Transverse colon (tissue), 4 donors: ENCODE data around the gene CYFIP1. TPM values are rescaled to one million over a fixed set of nuclear protein-coding genes. Genes with fewer than 3 reads are reported as not detected.

Source experiments
- DNase-seq: peaks from one replicate; pipeline ENCODE4 v3.0.0-alpha.2; 2019
- H3K27ac ChIP-seq, 4 donors: fragments of 200-600 bp; sonication (generic); 2 replicates each; pipeline ENCODE4 v1.5.1; 2016 to 2018; ENCODE audit warnings: inconsistent platforms in 4 of 4
- H3K27me3 ChIP-seq: fragments of 200-600 bp; sonication (generic); 2 replicates; pipeline ENCODE4 v1.5.1; 2017; ENCODE audit warnings: inconsistent platforms
- H3K36me3 ChIP-seq, 4 donors: fragments of 200-600 bp; sonication (generic); 2 replicates each; pipeline ENCODE4 v1.5.1; 2017 to 2019; ENCODE audit warnings: inconsistent platforms in 4 of 4
- H3K4me1 ChIP-seq, 4 donors: fragments of 200-600 bp; sonication (generic); 2 replicates each; pipeline ENCODE4 v1.5.1; 2017 to 2020; ENCODE audit warnings: inconsistent platforms in 4 of 4
- H3K4me3 ChIP-seq, 4 donors: fragments of 200-600 bp; sonication (generic); 1 replicate in 1 of 4; 2 replicates in 3 of 4; pipeline versions ENCODE4 v1.5.1 to v1.6.1; 2017 to 2019; ENCODE audit warnings: inconsistent platforms in 4 of 4
- H3K9me3 ChIP-seq, 2 donors: fragments of 200-600 bp; sonication (generic); 2 replicates each; pipeline ENCODE4 v1.5.1; 2017 to 2019; ENCODE audit warnings: inconsistent platforms in 2 of 2
- EP300 ChIP-seq: sonication (generic); formaldehyde crosslinking; IDR thresholded peaks from one replicate; pipeline ENCODE4 v1.6.1; 2017; ENCODE audit warnings: antibody characterized with exemption, low read depth
- POLR2A ChIP-seq: fragments of 450-650 bp; IDR thresholded peaks from one replicate; pipeline ENCODE4 v1.6.1; 2016; ENCODE audit warnings: antibody characterized with exemption, mild to moderate bottlenecking, moderate library complexity
- POLR2AphosphoS5 ChIP-seq, 3 donors: sonication (generic); formaldehyde crosslinking; IDR thresholded peaks; one replicate each; pipeline ENCODE4 v1.6.1; 2016; ENCODE audit warnings: antibody characterized with exemption in 3 of 3
- WGBS, 2 donors: methylation state at CpG; one replicate each; pipeline ENCODE4 v1.1.5; 2018; ENCODE audit warnings: low coverage in 1 of 2; 5-methylcytosine and 5-hydroxymethylcytosine counted together
- in situ Hi-C, 4 donors: fragments of 200-750 bp; cut with MboI; loops; one replicate each; pipeline versions ENCODE4 v1.15.0 to v1.15.1; 2017; ENCODE audit warnings: low sequenced_read_pairs in 3 of 4, low pct_ligation_motif_present in 1 of 4, low pct_unique_long_range_greater_than_20kb in 1 of 4
- intact Hi-C: fragments of 100-400 bp; cut with DNase I; formaldehyde crosslinking; loops from one replicate; pipeline ENCODE4 v1.15.1; 2023; ENCODE audit warnings: low total_unique reads
- total RNA-seq, 4 donors: library from RNA; depleted of rRNA; stranded (reverse); fragments of >200 nt; gene quantifications; one replicate each; pipeline ENCODE4 v1.1.0, GENCODE V29; 2016
- TF ChIP-seq, protein P1 (sequence below), 5 experiments: fragments of 200-600 bp in 3 of 5; fragments of 450-650 bp in 2 of 5; sonication (generic) in 3 of 5; IDR thresholded peaks; 1 replicate in 2 of 5; 2 replicates in 3 of 5; pipeline ENCODE4 v1.5.1; 2016 to 2017; ENCODE audit warnings: antibody characterized with exemption in 5 of 5, inconsistent platforms in 3 of 5, mild to moderate bottlenecking in 2 of 5, moderate library complexity in 1 of 5

The CYFIP1 gene
- total RNA-seq, 4 donors from 2014 or later: 63.7 to 201 (median 171) TPM

DNA sequence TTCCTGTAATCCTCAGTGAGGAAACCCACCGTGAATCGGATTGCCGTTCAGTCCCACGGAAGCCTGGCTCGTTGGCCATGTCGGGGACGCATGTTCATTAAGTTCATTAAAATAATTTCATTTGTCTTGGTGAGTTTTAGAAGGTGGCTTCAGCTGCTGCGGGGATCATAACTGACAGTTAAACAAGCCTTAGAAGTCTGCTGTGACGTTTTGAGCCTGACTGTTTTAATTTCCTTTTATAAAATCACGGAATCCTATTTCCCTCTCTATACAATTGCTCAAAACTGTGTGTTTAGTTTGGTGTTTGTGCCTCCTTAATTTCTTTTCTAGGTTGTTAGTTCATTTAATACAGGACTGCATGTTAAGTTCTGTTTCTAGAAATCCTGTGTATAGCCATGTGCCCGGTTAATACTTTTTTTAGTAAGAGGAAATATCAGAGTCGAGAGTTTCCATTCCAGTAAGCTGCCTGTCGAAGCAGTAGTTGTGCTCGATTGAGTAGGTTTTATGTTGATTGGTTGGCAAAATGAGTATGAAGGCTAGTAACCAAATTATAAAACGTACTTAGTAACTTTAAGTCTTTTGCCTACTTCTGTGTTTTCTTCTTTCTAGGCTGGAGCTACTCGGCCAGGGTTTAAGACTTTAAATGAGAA, 141.0 kb downstream of the CYFIP1 start:
- no peaks in the 10 kb centered on the region for H3K9me3 ChIP-seq
- H3K27ac ChIP-seq: peak overlapping the region; percentile 93 to 98 (median 94)
- no peak for TF ChIP-seq EP300
- TF ChIP-seq, protein P1, sequence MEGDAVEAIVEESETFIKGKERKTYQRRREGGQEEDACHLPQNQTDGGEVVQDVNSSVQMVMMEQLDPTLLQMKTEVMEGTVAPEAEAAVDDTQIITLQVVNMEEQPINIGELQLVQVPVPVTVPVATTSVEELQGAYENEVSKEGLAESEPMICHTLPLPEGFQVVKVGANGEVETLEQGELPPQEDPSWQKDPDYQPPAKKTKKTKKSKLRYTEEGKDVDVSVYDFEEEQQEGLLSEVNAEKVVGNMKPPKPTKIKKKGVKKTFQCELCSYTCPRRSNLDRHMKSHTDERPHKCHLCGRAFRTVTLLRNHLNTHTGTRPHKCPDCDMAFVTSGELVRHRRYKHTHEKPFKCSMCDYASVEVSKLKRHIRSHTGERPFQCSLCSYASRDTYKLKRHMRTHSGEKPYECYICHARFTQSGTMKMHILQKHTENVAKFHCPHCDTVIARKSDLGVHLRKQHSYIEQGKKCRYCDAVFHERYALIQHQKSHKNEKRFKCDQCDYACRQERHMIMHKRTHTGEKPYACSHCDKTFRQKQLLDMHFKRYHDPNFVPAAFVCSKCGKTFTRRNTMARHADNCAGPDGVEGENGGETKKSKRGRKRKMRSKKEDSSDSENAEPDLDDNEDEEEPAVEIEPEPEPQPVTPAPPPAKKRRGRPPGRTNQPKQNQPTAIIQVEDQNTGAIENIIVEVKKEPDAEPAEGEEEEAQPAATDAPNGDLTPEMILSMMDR (IDR thresholded peaks at IDR 0.05): no peak
- no peak for TF ChIP-seq POLR2A
- no peak for TF ChIP-seq POLR2AphosphoS5 (IDR thresholded peaks at IDR 0.05)
- no peaks in the 10 kb centered on the region for H3K36me3 ChIP-seq
- H3K4me3 ChIP-seq: peak overlapping the region; percentile 56 to 77 (median 64)
- no peaks in the 10 kb centered on the region for H3K27me3 ChIP-seq
- intact Hi-C loops (no loop called here), in situ Hi-C loops (no loop called here)
- DNase-seq: no peak
- 0 to 1% methylated on average over 9 to 16 of the region's 16 CpGs for WGBS, 2 donors
- peaks cover 8 to 27% (median 20%) of the 10 kb centered on the region in 4 donors for H3K4me1 ChIP-seq

DNA sequence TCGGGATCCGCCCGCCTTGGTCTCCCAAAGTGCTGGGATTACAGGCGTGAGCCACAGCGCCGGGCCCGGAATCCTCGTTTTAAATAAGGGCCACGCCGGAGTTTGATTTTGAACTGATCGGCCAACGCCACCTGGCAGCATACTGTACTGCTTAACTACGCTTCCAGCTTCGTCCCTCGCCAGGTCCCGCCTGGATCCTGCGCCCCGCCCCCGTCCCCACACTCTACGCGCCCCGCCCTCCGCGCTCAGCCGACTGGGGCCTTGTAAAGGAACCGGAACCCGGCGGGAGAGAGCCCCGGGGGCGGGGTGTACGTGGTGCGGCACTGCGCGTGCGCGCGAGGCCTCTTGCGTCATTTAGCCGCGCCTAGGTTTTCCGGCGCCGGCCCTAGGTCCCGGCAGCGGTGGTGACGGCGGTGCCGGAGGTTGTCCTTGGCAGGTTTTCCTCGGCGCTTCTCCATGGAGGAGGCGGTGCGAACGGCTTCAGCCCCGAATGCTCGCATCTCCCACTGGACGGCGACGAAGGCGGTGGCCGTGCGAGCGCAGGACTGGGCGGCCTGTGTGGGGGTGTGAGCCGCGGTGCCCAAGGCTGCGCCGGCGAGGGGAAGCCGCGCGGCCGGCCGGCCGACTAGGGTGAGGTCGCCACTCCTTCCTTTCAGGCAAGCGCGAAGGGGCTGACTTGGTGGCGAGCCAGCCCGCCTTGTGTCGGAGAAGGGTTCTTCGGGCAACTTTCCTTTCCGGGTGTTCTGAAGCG, 141.7 kb downstream of the CYFIP1 start, which contains the start of gene NIPA2:
TSS of gene NIPA2 (plus strand) at position 375 of the 751 bp plus-strand sequence. CDS start 13,066 bp downstream, outside the sequence.
- no peaks in the 10 kb centered on the region for H3K9me3 ChIP-seq
- intact Hi-C loops: no loop called here

GRCh38 chr15:22831473-22831872, 148.7 kb downstream of the CYFIP1 start:
- H3K27ac ChIP-seq: no peak overlapping the region
- H3K4me1 ChIP-seq: no peaks in the 10 kb centered on the region
- H3K36me3 ChIP-seq: no peaks in the 10 kb centered on the region
- in situ Hi-C loops (no loop called here), intact Hi-C loops (no loop called here)
- 86 to 88% methylated on average over 1 of the region's 1 CpG for WGBS, 2 donors
- TF ChIP-seq POLR2A (no peak), POLR2AphosphoS5 (IDR thresholded peaks at IDR 0.05) (no peak), EP300 (no peak)
- TF ChIP-seq, protein P1 (IDR thresholded peaks at IDR 0.05): no peak
- H3K27me3 ChIP-seq: no peaks in the 10 kb centered on the region
- no peak for DNase-seq
- no peaks in the 10 kb centered on the region for H3K9me3 ChIP-seq
- H3K4me3 ChIP-seq: no peak overlapping the region

More for the DNA sequence above, 141.7 kb downstream of the CYFIP1 start, which contains the start of gene NIPA2:
- Histone ChIP-seq H3K36me3 (no peaks in the 10 kb centered on the region), H3K27me3 (no peaks in the 10 kb centered on the region), H3K4me3 (peak within 1 kb of the TSS; percentile 59 to 77 (median 64)), H3K4me1 (peaks cover 8 to 27% (median 20%) of the 10 kb centered on the region in 4 donors), H3K27ac (peak within 1 kb of the TSS; percentile 93 to 98 (median 94))
- TF ChIP-seq EP300 (no peak), POLR2AphosphoS5 (IDR thresholded peaks at IDR 0.05) (peak; percentile 97 to 99 (median 97)), POLR2A (peak; percentile 97)
- TF ChIP-seq, protein P1 (IDR thresholded peaks at IDR 0.05): peak in 2 of 5 experiments; percentile 47 to 49
- DNase-seq: peak; percentile 99
- in situ Hi-C loops: no loop called here
- WGBS, 2 donors: 0% methylated on average over 81 of the region's 83 CpGs; no CpG with 5 or more reads in 1 of the 2 donors

DNA sequence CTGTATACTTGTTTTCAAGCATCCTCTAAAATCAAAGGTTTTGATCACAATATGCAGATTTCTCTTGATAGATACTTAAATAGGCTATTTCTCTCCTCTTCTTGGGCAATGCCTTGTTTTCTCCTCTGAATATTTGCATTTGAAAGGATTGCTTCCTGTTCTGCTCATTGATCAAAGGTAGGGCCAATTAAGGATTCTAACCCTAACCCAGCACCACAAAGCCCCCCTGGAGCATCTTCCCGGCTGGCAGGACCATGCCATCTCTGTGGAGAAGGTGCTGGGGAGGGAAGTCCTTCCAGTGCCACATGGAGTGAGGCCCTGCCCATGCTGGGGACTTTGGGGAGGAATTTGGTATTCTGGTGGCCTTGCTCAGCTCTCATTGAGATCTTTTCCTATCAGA, 153.0 kb downstream of the CYFIP1 start:
- Histone ChIP-seq H3K9me3 (no peaks in the 10 kb centered on the region), H3K4me1 (no peaks in the 10 kb centered on the region), H3K36me3 (peaks cover 0 to 12% (median 5%) of the 10 kb centered on the region in 4 donors), H3K27ac (no peak overlapping the region), H3K4me3 (no peak overlapping the region), H3K27me3 (no peaks in the 10 kb centered on the region)
- DNase-seq: no peak
- TF ChIP-seq POLR2AphosphoS5 (IDR thresholded peaks at IDR 0.05): no peak
- TF ChIP-seq EP300: no peak
- TF ChIP-seq, protein P1 (IDR thresholded peaks at IDR 0.05): no peak
- no peak for TF ChIP-seq POLR2A
- in situ Hi-C loops (no loop called here), intact Hi-C loops (no loop called here)
- WGBS, 2 donors: 74% methylated on average over 1 of the region's 1 CpG; no CpG with 5 or more reads in 1 of the 2 donors
